Kidney epithelial cell (primary cell): ENCODE data around the gene LSS. TPM values are rescaled to one million over a fixed set of nuclear protein-coding genes. Genes with fewer than 3 reads are reported as not detected.

ENCODE experiments used
- DNase-seq: peaks from one replicate; pipeline ENCODE4 v3.0.0-alpha.2; 2010; ENCODE audit warnings: low read depth
- H3K27me3 ChIP-seq: 2 replicates; pipeline ENCODE4 v1.6.0; 2011; ENCODE audit warnings: low read length; ENCODE audit not compliant: control insufficient read depth, insufficient read depth
- H3K36me3 ChIP-seq: 2 replicates; pipeline ENCODE4 v1.5.1; 2011; ENCODE audit warnings: low read length; ENCODE audit not compliant: control insufficient read depth, insufficient read depth
- H3K4me3 ChIP-seq: 2 replicates; pipeline ENCODE4 v1.5.1; 2011; ENCODE audit warnings: low read depth, mild to moderate bottlenecking, control low read depth, low read length
- CTCF ChIP-seq: IDR thresholded peaks from 2 replicates; pipeline ENCODE4 v1.5.1; 2011; ENCODE audit warnings: mild to moderate bottlenecking, moderate library complexity, low read length, control low read depth, inconsistent platforms; ENCODE audit not compliant: insufficient read depth, poor library complexity, severe bottlenecking
- total RNA-seq: library from RNA; depleted of rRNA; stranded (reverse); fragments of >200 nt; gene quantifications from 2 replicates; pipeline ENCODE4 v1.2.3, GENCODE V29; 2015

The LSS gene
- total RNA-seq, 1 donor from 2014 or later: 74.5 TPM

- Histone ChIP-seq H3K27me3 (no peaks in the 10 kb centered on the region), H3K4me3 (no peak overlapping the region), H3K36me3 (no peaks in the 10 kb centered on the region)
- TF ChIP-seq CTCF: no peak
- no peak for DNase-seq
Measured at GRCh38 chr21:46182548-46183336, 45.8 kb downstream of the LSS start.

GRCh38 chr21:46181953-46182547 is 46.5 kb downstream of the LSS start:
- no peak overlapping the region for H3K4me3 ChIP-seq
- no peak for DNase-seq
- H3K27me3 ChIP-seq: no peaks in the 10 kb centered on the region
- no peaks in the 10 kb centered on the region for H3K36me3 ChIP-seq
- no peak for TF ChIP-seq CTCF

GRCh38 chr21:46181436-46181835 is 47.1 kb downstream of the LSS start:
- no peak for DNase-seq
- Histone ChIP-seq H3K36me3 (no peaks in the 10 kb centered on the region), H3K27me3 (no peaks in the 10 kb centered on the region), H3K4me3 (no peak overlapping the region)
- no peak for TF ChIP-seq CTCF

GRCh38 chr21:46180778-46181391 is 47.7 kb downstream of the LSS start:
- DNase-seq: no peak
- no peaks in the 10 kb centered on the region for H3K27me3 ChIP-seq

GRCh38 chr21:46180079-46180722 is 48.4 kb downstream of the LSS start:
- Histone ChIP-seq H3K36me3 (no peaks in the 10 kb centered on the region), H3K27me3 (no peaks in the 10 kb centered on the region), H3K4me3 (no peak overlapping the region)
- no peak for DNase-seq
- TF ChIP-seq CTCF: no peak

More at GRCh38 chr21:46180778-46181391, 47.7 kb downstream of the LSS start:
- Histone ChIP-seq H3K36me3 (no peaks in the 10 kb centered on the region), H3K4me3 (no peak overlapping the region)
- TF ChIP-seq CTCF: no peak
